GM21529 (cell line): ENCODE data around the gene LZTS3.
"Not testable (repeated sequence)": the region's sequence is repeated elsewhere in the genome, so short reads cannot be mapped to it uniquely, and the experiment has no call there.

Source experiments
- ATAC-seq: cut with Tn5 transposase; IDR thresholded peaks from one replicate; pipeline ENCODE4 v1.9.1; 2021; ENCODE audit not compliant: unreplicated experiment

LZTS3 gene

GRCh38 chr20:3168079-3168828, 5.1 kb downstream of the LZTS3 start:
- ATAC-seq: no peak

DNA sequence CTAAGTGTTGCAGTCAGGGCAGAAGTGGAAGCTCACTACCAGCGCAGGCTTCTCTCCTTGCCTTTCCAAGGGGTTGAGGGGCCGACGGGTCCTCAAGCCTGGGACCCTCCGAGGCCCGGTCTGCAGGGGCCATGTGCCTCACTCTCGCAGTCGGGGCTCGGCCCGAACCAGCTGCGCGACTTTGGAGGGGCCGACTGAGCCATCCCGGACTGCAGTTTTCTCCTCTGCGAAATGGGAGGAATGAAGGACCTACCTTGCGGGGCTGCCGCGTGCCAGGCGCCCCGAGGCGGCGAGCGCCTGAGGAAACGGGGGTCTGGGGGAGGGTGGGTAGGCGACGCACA, 5.6 kb downstream of the LZTS3 start:
- no peak for ATAC-seq

DNA sequence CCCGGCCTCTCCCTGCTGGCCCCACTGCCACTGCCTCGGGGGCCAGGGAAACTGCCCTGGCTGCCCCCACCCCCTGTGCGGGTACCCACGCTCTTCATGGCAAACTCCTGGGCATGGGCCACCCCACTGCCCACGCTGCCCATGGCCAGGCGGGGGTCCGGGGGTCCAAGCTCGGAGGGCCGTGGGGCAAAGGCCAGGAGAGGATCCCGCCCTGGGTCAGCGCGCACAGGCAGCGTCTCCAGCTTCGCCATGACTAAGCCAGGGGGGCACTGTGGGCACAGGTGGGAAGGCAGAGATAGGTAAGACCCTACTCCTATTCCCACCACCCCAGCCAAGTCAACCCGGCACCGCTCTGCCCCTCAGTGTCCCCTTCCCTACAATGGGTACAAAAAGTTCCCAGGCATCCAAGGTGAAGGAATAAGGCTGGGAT, 6.4 kb downstream of the LZTS3 start:
- ATAC-seq: no peak

GRCh38 chr20:3166338-3166912, 6.9 kb downstream of the LZTS3 start:
- ATAC-seq: no peak

GRCh38 chr20:3165473-3166337, 7.6 kb downstream of the LZTS3 start:
- ATAC-seq: no peak

DNA sequence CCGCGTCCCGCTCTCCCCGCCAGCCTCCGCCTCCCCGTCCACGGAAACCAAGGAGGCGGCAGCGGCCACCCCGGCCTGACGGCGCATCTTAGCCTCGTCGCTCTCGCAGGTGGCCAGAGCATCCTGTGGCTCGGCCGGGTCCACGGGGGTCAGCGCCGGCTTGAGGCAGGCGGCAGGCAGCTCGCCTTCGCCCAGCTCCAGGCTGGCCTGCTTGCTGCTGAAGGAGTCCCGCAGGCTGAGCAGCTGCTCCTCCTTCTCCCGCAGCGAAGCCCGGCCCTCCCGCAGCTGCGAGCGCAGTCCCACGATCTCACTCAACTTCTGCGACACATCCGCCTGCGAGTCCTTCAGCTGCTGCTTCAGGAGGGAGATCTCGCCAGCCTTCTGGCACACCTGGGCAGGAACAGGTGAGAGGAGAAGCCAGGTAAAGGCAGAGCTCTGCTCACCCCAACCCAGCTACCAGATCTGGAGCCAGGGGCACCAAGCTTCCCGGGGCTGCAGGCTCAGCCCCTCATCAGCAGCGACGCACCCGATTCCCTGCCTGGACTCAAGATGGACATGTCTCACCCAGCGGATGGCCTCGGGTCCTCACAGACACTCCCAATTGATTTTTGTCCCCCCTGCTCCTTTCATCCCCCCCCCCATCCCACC, 8.5 kb downstream of the LZTS3 start:
- no peak for ATAC-seq

DNA sequence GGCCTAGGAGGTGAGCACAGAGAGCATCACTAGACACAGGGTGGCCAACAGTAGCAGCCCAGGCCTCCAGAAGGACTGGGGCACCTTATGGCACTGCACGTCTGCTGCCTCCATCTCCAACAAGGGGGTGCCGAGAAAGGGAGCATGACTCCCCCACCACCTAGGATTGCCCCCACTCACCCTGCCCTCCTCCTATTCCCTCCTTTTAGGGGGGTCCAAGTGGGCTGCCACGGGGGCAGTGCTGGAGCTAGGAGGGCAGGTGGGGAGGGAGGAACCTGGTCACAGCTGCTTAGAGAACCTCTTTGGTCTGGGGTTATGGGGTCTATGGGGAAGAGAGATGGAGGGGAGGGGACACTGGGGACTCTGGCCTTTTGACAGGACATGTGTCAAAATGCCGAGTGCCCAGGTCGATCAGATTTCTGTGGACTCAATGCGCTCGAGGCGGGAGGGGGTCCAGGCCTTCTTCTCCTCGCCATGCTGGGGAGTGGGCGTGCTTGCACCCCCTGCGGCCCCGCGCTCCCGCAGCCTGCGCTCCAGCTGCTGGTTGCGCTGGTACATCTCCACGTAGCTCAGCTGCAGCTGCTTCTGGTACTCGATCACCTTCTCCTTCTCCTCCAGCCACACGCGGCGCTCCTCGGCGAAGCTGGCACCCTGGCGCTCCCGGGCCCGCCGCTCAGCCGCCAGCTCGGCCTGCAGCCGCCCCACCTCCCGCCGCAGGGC, 9.1 kb downstream of the LZTS3 start:
- no peak for ATAC-seq

DNA sequence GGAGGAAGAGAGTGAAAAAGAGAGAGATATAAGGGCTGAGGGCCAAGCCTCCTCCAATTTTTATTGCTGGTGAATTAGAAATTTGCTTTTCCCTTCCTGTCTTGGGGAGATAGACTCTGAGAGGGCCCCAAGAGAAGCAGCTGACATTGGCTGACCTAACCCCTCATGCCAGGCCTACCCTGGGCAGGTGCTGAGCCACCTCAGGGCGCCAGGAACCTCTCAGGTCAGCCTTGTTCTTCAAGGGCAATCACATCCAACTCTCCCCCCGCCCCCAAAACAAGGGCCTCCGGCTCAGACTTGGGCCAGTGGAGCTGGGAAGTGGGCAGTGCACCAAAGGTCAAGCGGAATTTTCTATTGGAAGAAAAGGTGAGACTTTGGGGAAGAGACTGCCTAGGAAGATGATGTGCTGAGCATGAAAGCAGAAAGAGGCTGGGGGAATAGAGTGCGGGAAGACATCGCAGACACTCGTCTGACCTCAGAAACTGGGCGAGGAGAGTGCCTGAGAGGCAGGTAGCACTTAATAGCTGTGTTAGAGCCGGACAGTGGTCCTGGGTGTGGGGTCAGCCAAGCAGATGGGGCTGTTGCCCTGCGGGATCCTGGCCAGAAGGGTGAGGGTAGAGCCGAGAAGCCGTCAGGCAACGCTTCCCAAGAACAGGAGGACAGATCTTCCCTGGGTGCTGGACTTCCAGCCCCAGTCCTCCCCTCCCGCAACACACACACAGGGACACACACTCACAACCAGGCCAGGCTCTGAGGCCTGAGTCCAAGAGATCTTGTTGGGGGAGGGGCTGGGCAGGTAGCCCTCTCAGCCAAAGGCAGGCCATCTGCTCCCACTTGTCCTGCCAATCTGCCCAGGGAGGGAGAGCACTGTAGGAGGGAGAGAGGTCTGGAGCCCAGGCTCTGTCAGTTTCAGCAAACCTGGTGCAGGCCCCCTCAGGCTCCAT, 10.0 kb downstream of the LZTS3 start:
- ATAC-seq: no peak

DNA sequence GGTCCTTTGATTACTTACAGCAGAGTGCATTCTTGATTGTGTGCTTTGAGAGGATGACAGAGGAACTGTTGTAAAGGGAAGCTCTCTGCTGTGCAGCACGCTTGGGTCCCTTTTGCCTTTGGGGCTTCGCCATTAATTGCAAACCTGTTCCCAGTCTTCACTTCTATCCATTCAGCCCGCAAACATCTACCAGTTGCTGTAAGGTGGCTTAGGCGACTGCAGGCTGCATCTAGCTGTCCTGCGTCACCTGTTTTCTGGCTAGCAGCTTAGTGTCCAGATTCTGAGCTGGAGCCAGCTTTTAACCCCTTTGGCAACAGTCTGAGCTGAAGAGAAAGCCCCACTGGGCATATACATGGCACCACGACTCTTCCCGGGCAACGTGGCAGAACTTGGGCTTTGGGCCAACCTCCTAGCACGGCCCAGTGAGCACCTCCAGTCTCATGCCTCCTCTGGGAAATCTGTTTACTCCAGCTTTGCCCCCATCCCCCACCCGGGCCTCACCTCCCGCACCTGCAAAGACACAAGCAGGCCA, 11.2 kb downstream of the LZTS3 start:
- ATAC-seq: no peak

DNA sequence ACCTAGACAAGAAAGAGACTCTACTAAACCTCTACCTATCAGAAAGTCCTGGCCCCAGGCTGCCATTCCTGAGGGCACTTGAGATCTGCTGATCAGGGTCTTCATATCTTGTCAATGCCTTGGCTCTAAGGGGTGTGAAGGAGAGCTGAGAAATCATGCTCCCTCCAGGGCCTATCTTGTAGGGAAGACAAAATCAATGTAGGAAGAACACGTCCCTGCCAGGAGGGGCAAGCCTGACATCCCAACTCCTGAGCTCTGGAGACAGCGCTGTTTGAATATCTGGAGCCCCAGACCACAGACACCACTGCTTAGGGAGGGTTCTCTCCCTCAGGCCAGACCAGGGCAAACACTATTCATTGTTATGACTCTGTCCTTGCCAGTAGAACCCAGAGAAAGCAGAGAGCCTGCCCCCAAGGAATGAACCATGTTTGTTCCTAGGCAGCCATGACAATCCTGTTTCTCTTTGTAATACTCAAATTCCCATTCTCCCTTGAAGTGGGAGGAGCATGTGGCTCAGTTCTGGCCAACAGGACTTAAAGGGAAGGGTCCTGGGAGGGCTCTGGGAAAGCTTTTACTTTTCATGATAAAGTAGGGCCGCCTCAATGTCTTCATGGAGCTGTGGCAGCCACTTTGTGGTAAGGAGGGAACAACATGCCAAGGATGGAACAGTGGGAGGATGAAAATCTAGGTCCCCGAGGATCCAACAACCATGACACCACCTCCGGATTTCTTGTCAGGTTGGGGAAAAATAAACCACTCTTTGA, 11.9 kb downstream of the LZTS3 start:
- ATAC-seq: no peak

DNA sequence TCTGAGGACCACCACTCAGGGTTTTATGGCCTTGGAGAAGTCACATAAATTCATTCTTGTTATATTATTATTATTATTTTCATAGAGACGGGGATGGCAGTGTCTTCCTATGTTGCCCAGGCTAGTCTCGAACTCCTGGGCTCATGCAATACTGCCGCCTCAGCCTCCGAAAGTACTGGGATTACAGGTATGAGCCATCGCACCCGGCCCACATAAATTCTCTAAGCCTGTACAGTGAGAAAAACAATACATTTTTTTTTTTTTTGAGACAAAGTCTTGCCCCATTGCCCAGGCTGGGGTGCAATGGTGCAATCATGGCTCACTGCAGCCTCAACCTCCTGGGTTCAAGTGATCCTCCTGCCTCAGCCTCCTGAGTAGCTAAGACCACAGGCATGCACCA, 12.9 kb downstream of the LZTS3 start:
- ATAC-seq: no peak

DNA sequence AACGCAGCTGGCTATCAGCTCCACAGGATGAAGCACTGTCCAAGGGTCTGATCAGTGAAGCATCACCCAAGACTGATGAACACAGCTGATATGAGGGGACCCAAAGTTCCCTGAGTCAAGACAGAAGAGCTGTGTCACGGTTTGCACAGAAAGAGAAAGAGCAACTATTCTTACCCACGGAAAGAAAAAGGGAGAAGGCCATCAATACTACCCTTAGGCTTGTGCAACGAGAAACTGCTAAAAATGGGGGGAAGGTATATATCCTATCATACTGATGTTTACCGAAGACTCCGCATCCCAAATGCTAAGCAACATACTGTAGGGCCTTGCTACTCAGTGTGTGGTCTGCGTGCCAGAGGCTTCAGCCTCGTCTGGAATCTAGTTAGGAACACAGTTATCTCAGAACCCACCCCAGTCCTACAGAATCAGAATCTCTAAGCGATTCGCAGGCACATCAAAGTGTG, 14.3 kb downstream of the LZTS3 start:
- ATAC-seq: no peak

DNA sequence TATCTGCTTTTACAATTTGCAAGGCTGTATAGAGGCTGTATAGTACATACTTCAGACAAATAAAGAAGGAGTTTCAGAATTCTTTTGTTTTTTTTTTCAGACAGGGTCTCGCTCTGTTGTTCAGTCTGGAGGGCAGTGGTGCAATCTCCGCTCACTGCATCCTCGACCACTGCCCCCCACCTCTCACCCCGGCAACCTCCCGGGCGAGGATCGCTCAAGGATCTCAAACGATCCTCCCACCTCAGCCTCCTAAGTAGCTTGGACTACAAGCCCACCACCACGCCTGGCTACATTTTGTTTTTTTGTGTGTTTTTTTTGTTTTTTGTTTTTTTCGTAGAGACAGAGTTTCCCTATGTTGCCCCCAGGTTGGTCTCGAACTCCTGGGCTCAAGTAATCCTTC, 15.5 kb downstream of the LZTS3 start:
- ATAC-seq: no peak

DNA sequence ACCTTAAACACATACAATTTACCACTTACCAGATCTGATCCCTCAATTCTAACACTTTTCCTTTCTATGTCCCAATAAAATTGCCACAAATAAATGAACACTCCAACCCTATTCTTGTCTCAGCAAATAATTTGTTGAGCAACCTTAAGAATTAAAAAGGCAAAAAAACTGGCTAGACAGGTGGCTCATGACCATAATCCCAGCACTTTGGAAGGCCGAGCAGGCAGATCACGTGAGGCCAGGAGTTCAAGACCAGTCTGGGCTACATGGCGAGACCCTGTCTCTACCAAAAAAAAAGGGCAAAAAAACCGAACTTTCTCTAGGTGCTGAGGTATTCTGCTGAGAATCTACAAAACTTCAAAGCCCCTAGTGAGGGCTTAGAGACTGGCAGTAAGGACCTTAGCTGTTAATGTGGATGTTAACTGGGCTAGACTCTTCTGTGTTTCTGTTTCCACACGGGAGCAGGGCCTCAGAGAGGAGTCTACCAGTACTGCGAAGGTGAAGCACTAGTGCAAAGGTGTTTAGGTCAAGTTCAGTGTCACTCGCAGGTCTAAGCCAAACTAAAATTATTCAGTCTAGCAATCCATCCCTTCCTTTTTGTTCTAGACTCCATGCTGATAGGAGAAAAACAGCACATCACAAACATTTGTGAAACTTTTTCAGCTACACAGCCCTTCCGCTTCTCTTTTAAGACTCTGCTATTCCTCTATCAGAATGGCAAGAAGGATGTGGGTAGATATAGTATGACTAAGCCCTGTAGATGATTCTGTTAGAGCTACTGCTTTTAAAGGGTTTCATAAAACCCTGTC, 16.3 kb downstream of the LZTS3 start:
- peak; percentile 75 for ATAC-seq

DNA sequence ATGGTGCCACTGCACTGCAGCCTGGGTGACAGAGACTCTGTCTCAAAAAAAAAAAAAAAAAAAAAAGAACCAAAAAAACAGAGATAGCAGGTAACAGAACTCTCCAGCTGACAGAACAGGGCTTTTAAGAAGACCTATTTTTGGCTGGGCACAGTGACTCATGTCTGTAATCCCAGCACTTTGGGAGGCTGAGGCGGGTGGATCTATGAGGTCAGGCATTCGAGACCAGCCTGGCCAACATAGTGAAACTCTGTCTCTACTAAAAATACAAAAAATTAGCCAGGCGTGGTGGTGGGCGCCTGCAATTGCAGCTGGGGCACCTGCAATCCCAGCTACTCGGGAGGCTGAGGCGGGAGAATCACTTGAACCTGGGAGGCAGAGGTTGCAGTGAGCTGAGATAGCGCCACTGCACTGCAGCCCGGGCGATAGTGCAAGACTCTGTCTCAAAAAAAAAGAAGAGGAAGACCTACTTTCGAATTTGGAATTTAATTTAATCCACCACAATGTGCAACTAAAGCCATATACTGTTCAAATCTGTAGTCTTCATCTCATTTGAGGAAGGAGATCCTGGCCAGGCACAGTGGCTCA, 21.2 kb downstream of the LZTS3 start:
- not testable (repeated sequence) for ATAC-seq

GRCh38 chr20:3150908-3151307, 22.4 kb downstream of the LZTS3 start:
- no peak for ATAC-seq

GRCh38 chr20:3146732-3147341, 26.5 kb downstream of the LZTS3 start:
- no peak for ATAC-seq
